Endothelial cell of umbilical vein (primary cell): Measurements from ENCODE around the gene WTAP. TPM values are rescaled to one million over a fixed set of nuclear protein-coding genes. Genes with fewer than 3 reads are reported as not detected.
A peak's percentile ranks its signal among the peaks of the same experiment; 100 is the strongest.
"Not testable (repeated sequence)": the region's sequence is repeated elsewhere in the genome, so short reads cannot be mapped to it uniquely, and the experiment has no call there.

Source experiments
- BruUV-seq: library from RNA; stranded (reverse); fragments of 400-500 nt; replicated peaks from 2 replicates; lab custom pipeline; 2021; lab: Mats Ljungman, UMichigan
- CTCF ChIA-PET: fragments of 300-600, 350-600 bp; sonication (Branson Sonifier 250); formaldehyde crosslinking; loops from one replicate; lab custom pipeline; 2021; ENCODE audit warnings: antibody characterized with exemption, inconsistent platforms; lab: Charles Lee
- POLR2A ChIA-PET: fragments of 300-600, 350-600 bp; sonication (Branson Sonifier 250); formaldehyde crosslinking; loops from one replicate; lab custom pipeline; 2021; ENCODE audit warnings: antibody characterized with exemption, inconsistent platforms; lab: Charles Lee
- DNase-seq: peaks from one replicate; pipeline ENCODE4 v3.0.0-alpha.2; 2011; ENCODE audit warnings: low read depth, low spot score
- FAIRE-seq: peaks from 2 replicates; lab custom pipeline; 2011; peaks lifted over from hg19 to GRCh38; lab: Jason Lieb, UNC
- H2AFZ ChIP-seq: 2 replicates; pipeline ENCODE4 v1.6.0; 2012; ENCODE audit warnings: low read depth, low read length, control low read depth, inconsistent platforms
- H3K27ac ChIP-seq: 2 replicates; pipeline ENCODE4 v1.5.1; 2011; ENCODE audit warnings: low read depth, mild to moderate bottlenecking, control low read depth, low read length, moderate library complexity; ENCODE audit not compliant: insufficient read depth
- H3K27me3 ChIP-seq, 2 experiments: 2 replicates each; pipeline versions ENCODE4 v1.6.0 to v1.6.1; 2011; ENCODE audit warnings: low read length in 2 of 2, mixed read lengths in 1 of 2; ENCODE audit not compliant: control insufficient read depth in 2 of 2, insufficient read depth in 2 of 2
- H3K36me3 ChIP-seq, 2 experiments: 2 replicates in 1 of 2; 3 replicates in 1 of 2; pipeline ENCODE4 v1.5.1; 2011; ENCODE audit warnings: low read length in 2 of 2, mild to moderate bottlenecking in 1 of 2, moderate library complexity in 1 of 2; ENCODE audit not compliant: control insufficient read depth in 2 of 2, insufficient read depth in 2 of 2; ENCODE audit errors: extremely low read depth in 1 of 2
- H3K4me1 ChIP-seq: 3 replicates; pipeline ENCODE4 v1.5.1; 2011; ENCODE audit warnings: mild to moderate bottlenecking, low read length; ENCODE audit not compliant: control insufficient read depth, insufficient read depth; ENCODE audit errors: extremely low read depth
- H3K4me2 ChIP-seq: 2 replicates; pipeline ENCODE4 v1.6.1; 2011; ENCODE audit warnings: low read length, control low read depth, mixed read lengths; ENCODE audit not compliant: insufficient read depth
- H3K4me3 ChIP-seq, 3 experiments: fragments of 200-600 bp in 1 of 3; sonication (generic), shearing (Covaris generic) in 1 of 3; replicated peaks in 1 of 3; 2 replicates each; pipeline ENCODE4 v1.5.1; 2011 to 2016; ENCODE audit warnings: control low read depth in 3 of 3, low read length in 3 of 3, mild to moderate bottlenecking in 2 of 3, inconsistent platforms in 1 of 3, low read depth in 1 of 3, moderate library complexity in 1 of 3; ENCODE audit not compliant: insufficient read depth in 1 of 3
- H3K79me2 ChIP-seq: 2 replicates; pipeline ENCODE4 v1.6.0; 2012; ENCODE audit warnings: low read length, inconsistent platforms; ENCODE audit not compliant: control insufficient read depth, insufficient read depth
- H3K9ac ChIP-seq: replicated peaks from 2 replicates; pipeline ENCODE3; 2011; ENCODE audit warnings: low read length, control low read depth; ENCODE audit not compliant: insufficient read depth; ENCODE audit errors: extremely low read depth
- H3K9me1 ChIP-seq: replicated peaks from 3 replicates; pipeline ENCODE4 v1.6.0; 2011; ENCODE audit warnings: mild to moderate bottlenecking, low read length; ENCODE audit not compliant: control insufficient read depth, insufficient read depth; ENCODE audit errors: extremely low read depth
- H3K9me3 ChIP-seq: replicated peaks from 2 replicates; pipeline ENCODE4 v1.5.1; 2012; ENCODE audit warnings: low read length, inconsistent platforms; ENCODE audit not compliant: control insufficient read depth, insufficient read depth
- H4K20me1 ChIP-seq: replicated peaks from 2 replicates; pipeline ENCODE3; 2011; ENCODE audit warnings: mild to moderate bottlenecking, low read length; ENCODE audit not compliant: control insufficient read depth, insufficient read depth; ENCODE audit errors: extremely low read depth
- CTCF ChIP-seq, 2 donors: IDR thresholded peaks; 1 replicate in 1 of 2; 2 replicates in 1 of 2; pipeline ENCODE4 v1.5.1; 2011; ENCODE audit warnings: low read length in 2 of 2, mild to moderate bottlenecking in 2 of 2, moderate library complexity in 2 of 2, control low read depth in 1 of 2, inconsistent platforms in 1 of 2, low read depth in 1 of 2; ENCODE audit not compliant: insufficient read depth in 1 of 2; ENCODE audit errors: extremely low read depth in 1 of 2
- FOS ChIP-seq: IDR thresholded peaks from 2 replicates; pipeline ENCODE4 v1.6.1; 2011; ENCODE audit warnings: mild to moderate bottlenecking, low read length, moderate library complexity, borderline replicate concordance; ENCODE audit not compliant: insufficient read depth
- JUN ChIP-seq: IDR thresholded peaks from 2 replicates; pipeline ENCODE4 v1.6.1; 2011; ENCODE audit warnings: borderline replicate concordance, low read depth; ENCODE audit not compliant: insufficient read length, insufficient read depth
- MAX ChIP-seq: IDR thresholded peaks from 2 replicates; pipeline ENCODE4 v1.6.1; 2011; ENCODE audit not compliant: insufficient read depth, insufficient read length
- MYC ChIP-seq: IDR thresholded peaks from one replicate; pipeline ENCODE4 v1.6.1; 2011; ENCODE audit warnings: mild to moderate bottlenecking, low read depth, low read length
- dilution Hi-C: fragments of 300-500 bp; cut with MboI; formaldehyde crosslinking; loops from one replicate; pipeline ENCODE4 v1.15.0; 2019; ENCODE audit warnings: low sequenced_read_pairs; ENCODE audit not compliant: extremely low pct_ligation_motif_present
- intact Hi-C: fragments of 100-400 bp; cut with micrococcal nuclease; formaldehyde crosslinking; loops from one replicate; pipeline ENCODE4 v1.10.0; 2022
- polyA plus RNA-seq, 4 experiments: library from polyadenylated mRNA; depleted of rRNA in 3 of 4; stranded (reverse) in 3 of 4; unstranded in 1 of 4; fragments of >200 nt; gene quantifications; 2 replicates each; pipeline versions ENCODE4 v1.2.1 to v1.2.3, GENCODE V29; 2011 to 2012; ENCODE audit warnings: missing spikeins in 1 of 4
- total RNA-seq: library from RNA; stranded (reverse); gene quantifications from 2 replicates; pipeline ENCODE4 v1.2.3, GENCODE V29; 2021

The WTAP gene
- total and polyA plus RNA-seq, 2 donors (not counting 3 experiments of a cell fraction or from before 2014, with no cell fraction given): 21.7 to 81.6 TPM

- Histone ChIP-seq H3K27ac (no peak overlapping the region), H3K4me3 (no peak overlapping the region), H3K9ac (no peak overlapping the region), H3K79me2 (no peaks in the 10 kb centered on the region), H3K4me1 (peaks cover 7% of the 10 kb centered on the region), H2AFZ (no peak overlapping the region), H3K9me3 (no peaks in the 10 kb centered on the region), H4K20me1 (no peaks in the 10 kb centered on the region), H3K36me3 (no peaks in the 10 kb centered on the region), H3K4me2 (no peak overlapping the region), H3K9me1 (no peaks in the 10 kb centered on the region), H3K27me3 (no peaks in the 10 kb centered on the region)
- POLR2A ChIA-PET: interaction anchor here (0.8 kb wide), 1 partner anchor 9 kb away, joined by 3 read pairs; no protein-coding TSS in a partner anchor
- CTCF ChIA-PET: interaction anchor here (1.5 kb wide), 1 partner anchor 527 kb away, joined by 4 read pairs; no protein-coding TSS in a partner anchor
- TF ChIP-seq FOS (peak; percentile 37), MAX (no peak), MYC (no peak), CTCF (IDR thresholded peaks at IDR 0.05; ENCODE audit: extremely low read depth in 1 of 2, insufficient read depth in 1 of 2, low read depth in 1 of 2, low read length in 2 of 2) (no peak), JUN (peak; percentile 87)
- intact Hi-C loops: no loop called here
- no TSS peak for BruUV-seq
- peak; percentile 42 for DNase-seq
- dilution Hi-C loops: no loop called here
- FAIRE-seq: peak; percentile 83
These were observed 25.8 kb upstream of the WTAP start for GRCh38 chr6:159701413-159701999.

GRCh38 chr6:159710603-159711002 is 16.7 kb upstream of the WTAP start:
- H3K4me2 ChIP-seq, H3K4me1 ChIP-seq, H3K9me3 ChIP-seq, H2AFZ ChIP-seq, H3K36me3 ChIP-seq, H3K27ac ChIP-seq, H4K20me1 ChIP-seq, dilution Hi-C loops, H3K79me2 ChIP-seq, H3K4me3 ChIP-seq, FAIRE-seq, intact Hi-C loops, H3K9me1 ChIP-seq, H3K27me3 ChIP-seq, H3K9ac ChIP-seq, DNase-seq, BruUV-seq, CTCF ChIA-PET: not testable (repeated sequence)
- POLR2A ChIA-PET: interaction anchor here (0.7 kb wide), 1 partner anchor 9 kb away, joined by 3 read pairs; no protein-coding TSS in a partner anchor

- POLR2A ChIA-PET, H3K4me1 ChIP-seq, H3K9me3 ChIP-seq, intact Hi-C loops, CTCF ChIA-PET, H3K4me3 ChIP-seq, H3K36me3 ChIP-seq, H3K27me3 ChIP-seq, H3K27ac ChIP-seq, FAIRE-seq, H3K9ac ChIP-seq, dilution Hi-C loops, H3K79me2 ChIP-seq, H2AFZ ChIP-seq, BruUV-seq, H3K9me1 ChIP-seq, H4K20me1 ChIP-seq, H3K4me2 ChIP-seq, DNase-seq: not testable (repeated sequence)
These were observed 14.9 kb upstream of the WTAP start for GRCh38 chr6:159712389-159712788.
